D721Med (cell line): Measurements from ENCODE around the gene CXorf66.
"Not testable (repeated sequence)": the region's sequence is repeated elsewhere in the genome, so short reads cannot be mapped to it uniquely, and the experiment has no call there.

Experiments used
- DNase-seq: peaks from one replicate; pipeline ENCODE4 v3.0.0; 2011; ENCODE audit warnings: low spot score; ENCODE audit not compliant: insufficient read length
- FAIRE-seq: peaks from 2 replicates; lab custom pipeline; 2011; peaks lifted over from hg19 to GRCh38; lab: Jason Lieb, UNC
- TF ChIP-seq, protein P1 (sequence below): IDR thresholded peaks from 2 replicates; pipeline ENCODE4 v1.5.1; 2012; ENCODE audit warnings: mild to moderate bottlenecking, control low read depth; ENCODE audit not compliant: insufficient read depth; ENCODE audit errors: missing control alignments

The CXorf66 gene

DNA sequence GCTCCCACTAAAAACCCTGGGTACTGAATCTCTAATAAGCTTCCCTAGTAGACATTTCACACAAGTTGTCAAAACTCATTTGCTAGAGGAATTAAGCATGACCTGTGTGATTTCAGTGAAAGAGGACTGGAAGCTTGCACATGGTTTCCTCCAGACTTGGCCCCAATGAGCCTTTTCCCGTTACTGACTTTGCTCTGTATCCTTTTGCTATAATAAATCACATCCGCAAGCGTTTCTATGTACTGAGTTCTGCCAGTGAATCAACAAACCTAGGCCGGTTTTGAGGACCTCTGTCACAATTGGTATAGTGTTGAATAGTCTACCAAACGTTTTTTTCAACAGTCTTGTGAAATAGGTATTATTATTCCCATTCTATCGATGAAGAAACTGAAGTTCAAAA lies 40.6 kb downstream of the CXorf66 start:
- TF ChIP-seq, protein P1, sequence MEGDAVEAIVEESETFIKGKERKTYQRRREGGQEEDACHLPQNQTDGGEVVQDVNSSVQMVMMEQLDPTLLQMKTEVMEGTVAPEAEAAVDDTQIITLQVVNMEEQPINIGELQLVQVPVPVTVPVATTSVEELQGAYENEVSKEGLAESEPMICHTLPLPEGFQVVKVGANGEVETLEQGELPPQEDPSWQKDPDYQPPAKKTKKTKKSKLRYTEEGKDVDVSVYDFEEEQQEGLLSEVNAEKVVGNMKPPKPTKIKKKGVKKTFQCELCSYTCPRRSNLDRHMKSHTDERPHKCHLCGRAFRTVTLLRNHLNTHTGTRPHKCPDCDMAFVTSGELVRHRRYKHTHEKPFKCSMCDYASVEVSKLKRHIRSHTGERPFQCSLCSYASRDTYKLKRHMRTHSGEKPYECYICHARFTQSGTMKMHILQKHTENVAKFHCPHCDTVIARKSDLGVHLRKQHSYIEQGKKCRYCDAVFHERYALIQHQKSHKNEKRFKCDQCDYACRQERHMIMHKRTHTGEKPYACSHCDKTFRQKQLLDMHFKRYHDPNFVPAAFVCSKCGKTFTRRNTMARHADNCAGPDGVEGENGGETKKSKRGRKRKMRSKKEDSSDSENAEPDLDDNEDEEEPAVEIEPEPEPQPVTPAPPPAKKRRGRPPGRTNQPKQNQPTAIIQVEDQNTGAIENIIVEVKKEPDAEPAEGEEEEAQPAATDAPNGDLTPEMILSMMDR: no peak
- no peak for DNase-seq
- no peak for FAIRE-seq

DNA sequence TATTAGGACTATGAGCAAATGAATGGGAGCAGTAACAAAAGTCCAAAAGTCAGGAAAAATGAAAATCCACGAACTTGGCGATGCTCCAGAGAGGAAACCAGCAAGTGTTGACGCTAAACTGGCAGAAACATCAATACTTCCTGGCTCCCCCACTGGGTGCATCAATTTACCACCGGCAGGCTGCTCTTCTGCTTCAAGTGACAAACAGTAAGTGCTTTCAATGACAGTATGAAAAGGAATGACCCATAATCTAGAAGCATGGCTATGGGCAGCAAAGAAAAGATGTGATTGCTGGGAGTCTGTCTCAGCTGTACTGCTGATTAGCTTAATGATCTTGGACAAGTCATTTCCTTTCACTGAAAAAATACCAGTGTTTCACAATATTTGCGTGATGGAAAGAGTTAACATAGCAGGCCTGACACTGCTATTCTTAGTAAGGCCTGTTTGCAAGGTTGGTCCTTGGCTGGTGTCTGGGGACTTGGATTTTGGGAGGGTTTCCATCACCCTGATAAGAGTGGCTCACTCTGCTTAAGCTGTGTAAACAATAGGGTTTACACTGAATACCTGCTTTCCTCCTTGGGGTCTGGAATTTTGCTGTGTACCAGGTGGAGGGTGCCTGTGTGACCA lies 41.1 kb downstream of the CXorf66 start:
- FAIRE-seq (no peak), DNase-seq (no peak)
- TF ChIP-seq, protein P1: no peak

DNA sequence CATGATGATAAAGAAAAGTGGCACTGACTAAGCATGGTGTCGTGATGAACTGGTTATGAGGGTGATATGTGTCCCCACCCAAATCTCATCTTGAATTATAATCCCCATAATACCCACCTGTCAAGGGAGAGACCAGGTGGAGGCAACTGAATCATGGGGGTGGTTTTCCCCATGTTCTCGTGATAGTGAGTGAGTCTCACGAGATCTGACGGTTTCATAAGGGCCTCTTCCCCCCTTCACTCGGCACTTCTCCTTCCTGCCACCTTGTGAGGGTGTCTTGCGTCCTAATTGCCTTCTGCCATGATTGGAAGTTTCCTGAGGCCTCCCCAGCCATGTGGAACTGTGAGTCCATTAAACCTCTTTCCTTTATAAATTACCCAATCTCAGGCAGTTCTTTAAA lies 44.2 kb downstream of the CXorf66 start:
- DNase-seq, FAIRE-seq: not testable (repeated sequence)

DNA sequence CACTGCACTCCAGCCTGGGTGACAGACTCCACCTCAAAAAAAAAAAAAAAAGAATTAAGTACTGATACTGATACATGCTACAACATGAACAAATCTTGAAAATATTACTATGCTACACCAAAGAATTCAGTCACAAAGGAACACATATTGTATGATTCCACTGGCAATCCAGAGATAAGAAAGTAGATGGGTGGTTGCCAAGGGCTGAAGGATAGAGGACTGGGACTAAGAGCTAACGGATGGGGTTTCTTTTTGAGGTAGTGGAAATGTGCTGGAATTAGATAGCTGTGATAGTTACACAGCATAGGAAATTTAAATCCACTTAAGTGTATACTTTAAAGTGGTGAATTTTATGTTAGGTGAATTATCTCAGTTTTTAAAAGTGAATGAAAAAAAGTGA lies 45.0 kb downstream of the CXorf66 start:
- TF ChIP-seq, protein P1: no peak
- FAIRE-seq: no peak
- DNase-seq: no peak

DNA sequence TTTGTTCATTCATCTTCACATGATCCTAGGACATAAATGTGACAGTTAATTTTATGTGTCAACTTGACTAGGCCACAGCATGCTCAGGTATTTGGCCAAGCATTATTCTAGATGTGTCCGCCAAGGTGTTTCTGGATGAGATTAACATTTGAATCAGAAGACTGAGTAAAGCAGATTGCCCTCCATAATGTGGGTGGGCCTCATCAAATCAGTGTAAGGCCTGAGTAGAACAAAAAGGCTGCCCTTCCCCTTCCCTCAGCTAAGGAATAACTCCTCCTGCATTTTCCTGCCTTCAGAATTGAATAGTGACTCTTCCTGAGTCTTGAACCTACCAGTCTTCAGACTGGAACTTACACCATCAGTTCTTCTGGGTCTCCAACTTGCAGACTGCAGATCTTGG lies 50.9 kb downstream of the CXorf66 start:
- TF ChIP-seq, protein P1: no peak
- DNase-seq (no peak), FAIRE-seq (no peak)

DNA sequence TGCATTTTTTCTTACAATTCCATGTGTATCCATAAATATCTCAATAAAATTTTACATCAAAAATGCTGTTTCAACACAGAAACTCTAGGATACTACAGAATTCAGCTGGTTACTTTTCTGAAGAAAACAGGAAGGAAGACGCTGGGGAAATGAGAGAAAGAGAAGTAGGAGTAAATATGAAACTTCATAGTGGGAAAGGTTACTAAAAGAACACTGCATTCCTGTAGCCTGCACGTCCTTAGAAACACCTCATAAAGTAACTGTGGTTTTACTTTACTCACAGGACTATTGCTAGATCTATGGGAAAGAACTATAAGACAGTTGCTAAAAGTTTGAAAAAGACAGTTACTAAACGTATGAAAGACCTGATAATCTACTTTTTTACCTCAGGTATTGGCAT lies 55.6 kb downstream of the CXorf66 start:
- no peak for DNase-seq
- TF ChIP-seq, protein P1: no peak
- no peak for FAIRE-seq

DNA sequence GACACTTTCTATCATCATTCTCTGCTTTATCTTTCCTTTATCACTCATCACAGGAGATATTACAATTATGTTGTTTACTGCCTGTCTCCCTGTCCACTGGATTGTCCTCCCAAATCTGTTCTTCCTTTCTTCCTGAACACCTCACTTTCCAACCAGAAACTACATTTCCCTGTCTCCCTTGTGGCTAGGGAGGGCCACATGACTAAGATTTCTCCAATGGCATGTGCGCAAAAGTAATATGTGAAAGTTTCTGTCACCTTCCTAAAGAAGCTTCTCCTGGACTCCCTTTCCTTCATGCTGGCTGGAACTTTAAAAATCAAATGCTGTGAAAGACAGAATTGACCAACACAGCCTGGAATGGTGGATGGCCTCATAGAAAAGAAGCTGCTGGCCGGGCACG lies 58.2 kb downstream of the CXorf66 start:
- FAIRE-seq (no peak), DNase-seq (no peak)
- TF ChIP-seq, protein P1: no peak

DNA sequence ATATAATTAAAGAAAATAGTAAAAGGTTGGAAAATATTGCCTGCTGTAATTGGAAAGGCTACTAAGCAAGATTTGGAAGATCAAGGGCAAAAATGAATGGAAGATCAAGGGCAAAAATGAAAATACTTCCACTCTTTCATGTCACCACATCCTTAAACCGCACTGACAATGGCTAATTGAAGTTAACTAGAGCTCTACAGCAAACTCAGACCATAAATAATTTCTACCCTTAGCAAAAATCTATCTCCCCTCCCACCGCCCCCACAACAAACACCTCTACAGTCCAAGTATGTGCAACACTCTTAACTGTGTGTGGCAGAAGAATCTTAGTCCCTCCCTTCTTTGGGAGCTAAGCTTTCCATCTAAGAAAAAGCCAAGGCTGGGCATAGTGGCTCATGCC lies 59.6 kb downstream of the CXorf66 start:
- DNase-seq (no peak), FAIRE-seq (no peak)
- TF ChIP-seq, protein P1: no peak
